KMS-11 (cell line): ENCODE results near the gene POTEG.
"Not testable (repeated sequence)": the region's sequence is repeated elsewhere in the genome, so short reads cannot be mapped to it uniquely, and the experiment has no call there.

ENCODE experiments used
- H2AFZ ChIP-seq: fragments of 200-600 bp; sonication (generic); 2 replicates; pipeline ENCODE4 v1.6.1; 2016; ENCODE audit warnings: antibody characterized with exemption, mixed run types, low read depth
- H3K27ac ChIP-seq: fragments of 200-600 bp; sonication (generic); 2 replicates; pipeline ENCODE4 v1.6.1; 2016; ENCODE audit warnings: mild to moderate bottlenecking, mixed run types
- H3K27me3 ChIP-seq: fragments of 200-600 bp; sonication (generic); 2 replicates; pipeline ENCODE4 v1.6.1; 2017; ENCODE audit warnings: mild to moderate bottlenecking, low read depth, mixed run types, moderate library complexity; ENCODE audit not compliant: insufficient read depth
- H3K36me3 ChIP-seq: fragments of 200-600 bp; sonication (generic); 2 replicates; pipeline ENCODE4 v1.6.1; 2017; ENCODE audit warnings: mild to moderate bottlenecking, mixed run types; ENCODE audit not compliant: insufficient read depth
- H3K4me1 ChIP-seq: fragments of 200-600 bp; sonication (generic); 2 replicates; pipeline ENCODE4 v1.6.1; 2016; ENCODE audit warnings: mild to moderate bottlenecking, low read depth, mixed run types; ENCODE audit not compliant: poor library complexity, severe bottlenecking
- H3K4me2 ChIP-seq: fragments of 200-600 bp; sonication (generic); 2 replicates; pipeline ENCODE4 v1.7.0; 2016; ENCODE audit warnings: mild to moderate bottlenecking, mixed run types
- H3K4me3 ChIP-seq: fragments of 200-600 bp; sonication (generic); IDR thresholded peaks from 2 replicates; pipeline ENCODE4 v1.6.1; 2017; ENCODE audit warnings: low read depth, low read length, mixed read lengths; ENCODE audit not compliant: insufficient read depth
- H3K79me2 ChIP-seq: fragments of 200-600 bp; sonication (generic); 2 replicates; pipeline ENCODE4 v1.6.1; 2016; ENCODE audit warnings: low read depth, mixed run types; ENCODE audit not compliant: insufficient read depth
- H3K9ac ChIP-seq: fragments of 200-600 bp; sonication (generic); 2 replicates; pipeline ENCODE4 v1.6.1; 2016; ENCODE audit warnings: mild to moderate bottlenecking, mixed run types
- H4K20me1 ChIP-seq: fragments of 200-600 bp; sonication (generic); 2 replicates; pipeline ENCODE4 v1.6.1; 2016; ENCODE audit warnings: mild to moderate bottlenecking, mixed run types; ENCODE audit not compliant: insufficient read depth

Gene POTEG

GRCh38 chr14:19434891-19435290 lies 750 bp upstream of the POTEG start:
- H4K20me1 ChIP-seq, H3K4me2 ChIP-seq, H3K27ac ChIP-seq, H3K4me3 ChIP-seq, H3K36me3 ChIP-seq, H3K27me3 ChIP-seq, H3K79me2 ChIP-seq, H3K9ac ChIP-seq, H3K4me1 ChIP-seq, H2AFZ ChIP-seq: not testable (repeated sequence)

DNA sequence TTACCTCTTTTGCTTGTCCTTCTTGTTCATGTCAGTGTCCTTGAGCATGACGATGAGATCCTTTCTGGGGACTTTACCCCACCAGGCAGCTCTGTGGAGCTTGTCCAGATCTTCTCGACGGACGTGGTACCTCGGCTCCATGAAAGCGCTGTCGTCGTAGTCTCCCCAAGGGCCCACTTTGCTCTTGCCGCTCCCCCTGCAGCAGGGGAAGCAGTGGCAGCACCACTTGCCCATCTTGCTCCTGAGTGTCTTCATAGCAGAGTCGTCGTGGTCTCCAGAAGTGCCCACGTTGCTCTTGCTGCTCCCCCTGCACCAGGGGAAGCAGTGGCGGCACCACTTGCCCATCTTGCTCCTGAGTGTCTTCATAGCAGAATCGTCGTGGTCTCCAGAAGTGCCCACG lies 376 bp downstream of the POTEG start:
- H2AFZ ChIP-seq, H3K4me3 ChIP-seq, H3K4me2 ChIP-seq, H3K27ac ChIP-seq, H3K9ac ChIP-seq, H3K4me1 ChIP-seq, H4K20me1 ChIP-seq, H3K27me3 ChIP-seq, H3K79me2 ChIP-seq, H3K36me3 ChIP-seq: not testable (repeated sequence)

GRCh38 chr14:19408519-19408918 lies 25.6 kb downstream of the POTEG start:
- not testable (repeated sequence) for H3K36me3 ChIP-seq, H3K27me3 ChIP-seq, H3K4me1 ChIP-seq, H3K9ac ChIP-seq, H3K4me2 ChIP-seq, H3K27ac ChIP-seq, H3K4me3 ChIP-seq, H4K20me1 ChIP-seq, H2AFZ ChIP-seq, H3K79me2 ChIP-seq

DNA sequence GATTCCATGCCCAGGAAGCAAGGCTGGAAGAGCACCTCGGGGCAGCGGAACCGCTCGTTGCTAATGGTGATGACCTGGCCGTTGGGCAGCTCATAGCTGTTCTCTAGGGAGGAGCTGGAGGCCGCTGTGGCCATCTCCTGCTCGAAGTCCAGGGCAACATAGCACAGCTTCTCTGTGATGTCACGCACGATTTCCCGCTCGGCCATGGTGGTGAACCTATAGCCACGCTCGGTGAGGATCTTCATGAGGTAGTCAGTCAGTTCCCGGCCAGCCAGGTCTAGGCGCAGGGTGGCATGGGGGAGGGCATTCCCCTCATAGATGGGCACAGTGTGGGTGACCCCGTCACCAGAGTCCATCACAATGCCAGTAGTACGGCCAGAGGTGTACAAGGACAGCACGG lies 32.0 kb downstream of the POTEG start:
- H3K27me3 ChIP-seq, H3K4me1 ChIP-seq, H3K36me3 ChIP-seq, H3K9ac ChIP-seq, H4K20me1 ChIP-seq, H3K4me2 ChIP-seq, H3K27ac ChIP-seq, H2AFZ ChIP-seq, H3K79me2 ChIP-seq, H3K4me3 ChIP-seq: not testable (repeated sequence)

- H4K20me1 ChIP-seq, H3K4me2 ChIP-seq, H3K27ac ChIP-seq, H3K36me3 ChIP-seq, H2AFZ ChIP-seq, H3K9ac ChIP-seq, H3K4me1 ChIP-seq, H3K79me2 ChIP-seq, H3K27me3 ChIP-seq, H3K4me3 ChIP-seq: not testable (repeated sequence)
Observed at GRCh38 chr14:19394727-19395126, 39.4 kb downstream of the POTEG start.

GRCh38 chr14:19390230-19390629 lies 43.9 kb downstream of the POTEG start:
- H4K20me1 ChIP-seq, H3K27me3 ChIP-seq, H3K79me2 ChIP-seq, H3K4me1 ChIP-seq, H3K27ac ChIP-seq, H3K9ac ChIP-seq, H3K4me3 ChIP-seq, H2AFZ ChIP-seq, H3K36me3 ChIP-seq, H3K4me2 ChIP-seq: not testable (repeated sequence)

- not testable (repeated sequence) for H3K4me2 ChIP-seq, H3K79me2 ChIP-seq, H3K4me3 ChIP-seq, H2AFZ ChIP-seq, H3K36me3 ChIP-seq, H4K20me1 ChIP-seq, H3K27ac ChIP-seq, H3K9ac ChIP-seq, H3K27me3 ChIP-seq, H3K4me1 ChIP-seq
Observed at GRCh38 chr14:19388741-19389140, 45.4 kb downstream of the POTEG start.

DNA sequence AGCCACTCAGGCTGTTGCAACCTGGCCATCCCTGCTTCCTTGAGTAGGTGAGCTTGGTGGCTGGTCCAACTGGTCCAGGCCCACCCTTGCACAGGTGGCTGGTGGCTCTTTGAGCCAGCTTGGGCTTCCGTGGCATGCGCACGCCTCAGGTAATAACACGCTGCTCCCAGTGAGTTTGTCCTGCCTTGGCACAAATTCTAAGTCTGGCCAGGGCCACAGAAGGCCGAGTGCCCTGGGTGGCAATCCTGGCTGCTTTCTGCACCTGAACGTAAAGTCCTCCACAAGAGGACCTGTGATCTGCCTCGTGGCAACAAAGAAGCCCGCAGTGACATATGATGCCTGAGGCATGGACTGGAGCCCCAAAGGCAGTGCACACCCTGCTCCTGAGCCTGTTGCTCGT lies 47.1 kb downstream of the POTEG start:
- not testable (repeated sequence) for H4K20me1 ChIP-seq, H3K36me3 ChIP-seq, H3K4me2 ChIP-seq, H3K27ac ChIP-seq, H3K79me2 ChIP-seq, H3K4me1 ChIP-seq, H2AFZ ChIP-seq, H3K4me3 ChIP-seq, H3K27me3 ChIP-seq, H3K9ac ChIP-seq

GRCh38 chr14:19386309-19386708 lies 47.8 kb downstream of the POTEG start:
- not testable (repeated sequence) for H3K4me2 ChIP-seq, H3K4me1 ChIP-seq, H3K4me3 ChIP-seq, H3K36me3 ChIP-seq, H3K27me3 ChIP-seq, H2AFZ ChIP-seq, H4K20me1 ChIP-seq, H3K79me2 ChIP-seq, H3K9ac ChIP-seq, H3K27ac ChIP-seq

- not testable (repeated sequence) for H2AFZ ChIP-seq, H3K27me3 ChIP-seq, H4K20me1 ChIP-seq, H3K79me2 ChIP-seq, H3K4me1 ChIP-seq, H3K27ac ChIP-seq, H3K4me3 ChIP-seq, H3K4me2 ChIP-seq, H3K9ac ChIP-seq, H3K36me3 ChIP-seq
Observed at GRCh38 chr14:19384088-19384781, 49.9 kb downstream of the POTEG start.
